SK-N-SH (cell line): ENCODE measurements around the gene TBCEL. TPM values are rescaled to one million over a fixed set of nuclear protein-coding genes. Genes with fewer than 3 reads are reported as not detected.

Experiments
- CTCF ChIA-PET: fragments of 300-600, 350-600 bp; formaldehyde crosslinking; extraction: SDS; loops from one replicate; lab custom pipeline; 2021; lab: Yijun Ruan, JAX
- POLR2A ChIA-PET: fragments of 350-600 bp; sonication (Branson Sonifier 250); formaldehyde crosslinking; extraction: SDS; loops from one replicate; lab custom pipeline; 2020; ENCODE audit warnings: antibody characterized with exemption, inconsistent platforms; lab: Yijun Ruan, JAX
- DNase-seq: peaks from one replicate; pipeline ENCODE4 v3.0.0; 2012
- H2AFZ ChIP-seq: fragments of 200-600 bp; sonication (generic); 2 replicates; pipeline ENCODE4 v1.8.1; 2016; ENCODE audit warnings: antibody characterized with exemption, mild to moderate bottlenecking, low read depth
- H3F3A ChIP-seq: fragments of 200-600 bp; sonication (generic); replicated peaks from 2 replicates; pipeline ENCODE3; 2016; ENCODE audit warnings: antibody characterized with exemption, mild to moderate bottlenecking; ENCODE audit not compliant: insufficient read depth
- H3K27ac ChIP-seq, 2 experiments: fragments of 200-500 bp in 1 of 2; fragments of 200-600 bp in 1 of 2; sonication (Bioruptor generic) in 1 of 2; sonication (generic), shearing (Covaris generic) in 1 of 2; 2 replicates each; pipeline versions ENCODE4 v1.5.1 to v1.6.1; 2014 to 2016; ENCODE audit warnings: low read depth in 2 of 2, inconsistent platforms in 1 of 2, low read length in 1 of 2, mild to moderate bottlenecking in 1 of 2, mixed read lengths in 1 of 2
- H3K27me3 ChIP-seq: fragments of 200-600 bp; sonication (generic), shearing (Covaris generic); 2 replicates; pipeline ENCODE4 v1.6.1; 2016; ENCODE audit warnings: mixed run types; ENCODE audit not compliant: insufficient read depth
- H3K36me3 ChIP-seq, 2 experiments: fragments of 200-500 bp in 1 of 2; fragments of 200-600 bp in 1 of 2; sonication (Bioruptor generic) in 1 of 2; sonication (generic) in 1 of 2; replicated peaks in 1 of 2; 2 replicates each; pipeline versions ENCODE3 to v1.5.1; 2014 to 2016; ENCODE audit warnings: low read length in 1 of 2, mild to moderate bottlenecking in 1 of 2; ENCODE audit not compliant: insufficient read depth in 2 of 2, control insufficient read depth in 1 of 2
- H3K4me1 ChIP-seq, 2 experiments: fragments of 200-500 bp in 1 of 2; fragments of 200-600 bp in 1 of 2; sonication (Bioruptor generic) in 1 of 2; sonication (generic), shearing (Covaris generic) in 1 of 2; 2 replicates each; pipeline versions ENCODE4 v1.5.1 to v1.6.1; 2014 to 2016; ENCODE audit warnings: low read depth in 1 of 2, low read length in 1 of 2, mixed run types in 1 of 2; ENCODE audit not compliant: insufficient read depth in 2 of 2, control insufficient read depth in 1 of 2
- H3K4me2 ChIP-seq: fragments of 200-600 bp; sonication (generic), shearing (Covaris generic); 2 replicates; pipeline ENCODE4 v1.6.1; 2017; ENCODE audit warnings: mixed run types
- H3K4me3 ChIP-seq, 2 experiments: fragments of 200-500 bp in 1 of 2; fragments of 200-600 bp in 1 of 2; sonication (Bioruptor generic) in 1 of 2; sonication (generic), shearing (Covaris generic) in 1 of 2; 2 replicates each; pipeline versions ENCODE4 v1.5.1 to v1.8.1; 2014 to 2016; ENCODE audit warnings: low read depth in 2 of 2, inconsistent platforms in 1 of 2, low read length in 1 of 2, mild to moderate bottlenecking in 1 of 2, mixed read lengths in 1 of 2, moderate library complexity in 1 of 2
- H3K79me2 ChIP-seq: fragments of 200-600 bp; sonication (generic); 2 replicates; pipeline ENCODE4 v1.8.1; 2017; ENCODE audit warnings: mild to moderate bottlenecking; ENCODE audit not compliant: insufficient read depth
- H3K9ac ChIP-seq: fragments of 200-600 bp; sonication (generic); 2 replicates; pipeline ENCODE4 v1.6.1; 2017; ENCODE audit warnings: mixed run types
- H3K9me2 ChIP-seq: fragments of 200-600 bp; sonication (generic); 2 replicates; pipeline ENCODE4 v1.6.1; 2017; ENCODE audit warnings: mixed run types
- H3K9me3 ChIP-seq: fragments of 200-600 bp; sonication (generic); 2 replicates; pipeline ENCODE4 v1.6.1; 2017; ENCODE audit warnings: mixed run types, mild to moderate bottlenecking, moderate library complexity
- H4K20me1 ChIP-seq: fragments of 200-600 bp; sonication (generic); 2 replicates; pipeline ENCODE4 v1.6.1; 2017; ENCODE audit warnings: mild to moderate bottlenecking, mixed run types; ENCODE audit not compliant: insufficient read depth
- CHD2 ChIP-seq: fragments of 150-350 bp; IDR thresholded peaks from 2 replicates; pipeline ENCODE4 v1.6.1; 2018; ENCODE audit warnings: low read length; ENCODE audit not compliant: partially characterized antibody
- EZH2phosphoT487 ChIP-seq: fragments of 200-600 bp; sonication (generic); IDR thresholded peaks from 2 replicates; pipeline ENCODE4 v1.6.1; 2017; ENCODE audit warnings: low read depth, mixed run types, mild to moderate bottlenecking, antibody characterized with exemption, moderate library complexity, borderline replicate concordance
- FOSL2 ChIP-seq: IDR thresholded peaks from 2 replicates; pipeline ENCODE4 v1.4.0; 2012; ENCODE audit warnings: low read depth, mild to moderate bottlenecking, moderate library complexity, borderline replicate concordance
- FOXJ3 ChIP-seq: sonication (generic); formaldehyde crosslinking; IDR thresholded peaks from 2 replicates; pipeline ENCODE4 v1.5.1; 2020; ENCODE audit warnings: mild to moderate bottlenecking, missing genetic modification reagents
- GATA2 ChIP-seq: sonication (generic); formaldehyde crosslinking; IDR thresholded peaks from 2 replicates; pipeline ENCODE4 v1.5.0; 2020; ENCODE audit warnings: mild to moderate bottlenecking, missing genetic modification reagents
- MXI1 ChIP-seq: IDR thresholded peaks from 2 replicates; pipeline ENCODE4 v1.6.1; 2012; ENCODE audit warnings: mild to moderate bottlenecking, low read depth, low read length, improper control_type of control experiment
- NRF1 ChIP-seq: IDR thresholded peaks from 2 replicates; pipeline ENCODE4 v1.6.1; 2012; ENCODE audit warnings: low read depth, mild to moderate bottlenecking, low read length
- RFX5 ChIP-seq: IDR thresholded peaks from 2 replicates; pipeline ENCODE4 v1.6.1; 2012; ENCODE audit warnings: mild to moderate bottlenecking, improper control_type of control experiment, low read length
- TAF1 ChIP-seq: IDR thresholded peaks from 2 replicates; pipeline ENCODE4 v1.6.1; 2012; ENCODE audit warnings: low read depth, mild to moderate bottlenecking, low read length, moderate library complexity, borderline replicate concordance
- WGBS: methylation state at CpG from one replicate; pipeline ENCODE4 v1.1.6; 2017; ENCODE audit warnings: low lambda C conversion rate; 5-methylcytosine and 5-hydroxymethylcytosine counted together
- polyA plus RNA-seq, 3 experiments: library from polyadenylated mRNA; depleted of rRNA; stranded (reverse); fragments of >200 nt; gene quantifications; 2 replicates each; pipeline ENCODE4 v1.2.3, GENCODE V29; 2012
- TF ChIP-seq, protein P1 (sequence below): IDR thresholded peaks from 2 replicates; pipeline ENCODE4; 2012
- TF ChIP-seq, protein P2 (sequence below): fragments of 200-600 bp; sonication (generic); IDR thresholded peaks from 2 replicates; pipeline ENCODE4 v1.6.1; 2017; ENCODE audit warnings: antibody characterized with exemption, mild to moderate bottlenecking, moderate library complexity
- TF ChIP-seq, protein P3 (sequence below): IDR thresholded peaks from 2 replicates; pipeline ENCODE4 v1.4.0; 2012; ENCODE audit warnings: low read depth, borderline replicate concordance
- TF ChIP-seq, protein P4 (sequence below): IDR thresholded peaks from 2 replicates; pipeline ENCODE4 v1.4.0; 2012; ENCODE audit warnings: low read depth

TBCEL gene
- polyA plus RNA-seq, 1 of the 3 experiments (the other 2 are of a cell fraction) = 5.9 TPM

DNA sequence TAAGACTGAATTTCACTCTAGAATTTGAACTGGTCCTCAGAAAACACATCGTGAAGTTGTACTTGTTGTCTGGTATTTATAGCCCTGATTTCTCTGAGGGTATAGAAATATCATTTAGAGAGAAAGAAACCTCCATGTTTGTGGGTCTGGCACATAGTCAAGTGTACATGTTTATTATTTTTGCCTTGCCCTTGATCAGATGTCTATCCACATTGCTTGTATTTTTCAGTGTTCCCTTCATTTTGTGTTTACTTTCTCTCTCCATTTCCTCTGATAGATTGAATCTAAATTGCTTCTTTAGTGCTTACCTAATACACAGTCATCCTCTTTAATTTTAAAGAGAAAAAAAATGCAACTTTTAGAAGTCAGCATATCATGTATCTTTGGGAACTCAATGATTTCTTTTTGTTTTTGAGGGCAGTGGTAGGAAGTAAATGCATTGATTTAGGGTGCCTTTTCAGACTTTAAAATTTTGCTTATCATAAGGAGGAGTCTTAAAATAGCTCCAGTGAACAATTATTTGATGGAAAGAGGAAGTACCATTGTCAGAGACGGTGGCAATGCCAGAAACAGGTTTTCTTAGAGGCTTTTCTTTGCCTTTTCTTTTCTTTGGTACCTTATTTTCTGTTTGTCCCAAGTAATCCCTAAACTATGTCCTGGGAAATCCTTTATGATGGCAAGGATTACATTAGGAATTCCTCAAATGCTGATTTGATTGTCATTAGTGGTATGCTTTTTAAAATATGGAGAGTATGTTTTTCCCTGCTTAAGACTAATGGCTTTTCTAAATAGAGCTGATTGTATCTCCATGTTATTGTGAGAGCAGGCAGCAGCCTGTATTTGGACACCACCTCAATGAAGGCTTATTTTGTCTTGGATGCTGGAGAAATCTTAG, 47.3 kb downstream of the TBCEL start:
- CTCF ChIA-PET = no interaction called here
- Histone ChIP-seq H3K27ac (peak overlapping the region in 1 of 2 experiments; percentile 55; a peak in 2 of 4 replicates), H3K4me2 (no peak overlapping the region), H3K9me3 (0 out of 2 replicates have a peak, but pooled peaks cover 4% of the 10 kb centered on the region), H4K20me1 (no peaks in the 10 kb centered on the region), H2AFZ (no peak overlapping the region), H3F3A (no peaks in the 10 kb centered on the region), H3K36me3 (peaks cover 54 to 57% of the 10 kb centered on the region in 2 experiments), H3K9ac (no peak overlapping the region), H3K27me3 (no peaks in the 10 kb centered on the region), H3K4me3 (no peak overlapping the region), H3K79me2 (no peaks in the 10 kb centered on the region), H3K9me2 (no peaks in the 10 kb centered on the region; the same call in 1 of the 2 replicates), H3K4me1 (peaks cover 0 to 6% of the 10 kb centered on the region in 2 experiments; a peak in 2 of 4 replicates)
- WGBS = 81% methylated on average over 2 of the region's 2 CpGs
- no peak for TF ChIP-seq GATA2 (CRISPR knock-in tag)
- TF ChIP-seq, protein P1, sequence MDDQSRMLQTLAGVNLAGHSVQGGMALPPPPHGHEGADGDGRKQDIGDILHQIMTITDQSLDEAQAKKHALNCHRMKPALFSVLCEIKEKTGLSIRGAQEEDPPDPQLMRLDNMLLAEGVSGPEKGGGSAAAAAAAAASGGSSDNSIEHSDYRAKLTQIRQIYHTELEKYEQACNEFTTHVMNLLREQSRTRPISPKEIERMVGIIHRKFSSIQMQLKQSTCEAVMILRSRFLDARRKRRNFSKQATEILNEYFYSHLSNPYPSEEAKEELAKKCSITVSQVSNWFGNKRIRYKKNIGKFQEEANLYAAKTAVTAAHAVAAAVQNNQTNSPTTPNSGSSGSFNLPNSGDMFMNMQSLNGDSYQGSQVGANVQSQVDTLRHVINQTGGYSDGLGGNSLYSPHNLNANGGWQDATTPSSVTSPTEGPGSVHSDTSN = no peak
- no peak for TF ChIP-seq CHD2
- TF ChIP-seq TAF1 = no peak
- no peak for TF ChIP-seq FOSL2
- TF ChIP-seq NRF1 = no peak
- TF ChIP-seq MXI1 = no peak
- no peak for TF ChIP-seq EZH2phosphoT487
- TF ChIP-seq, protein P2, sequence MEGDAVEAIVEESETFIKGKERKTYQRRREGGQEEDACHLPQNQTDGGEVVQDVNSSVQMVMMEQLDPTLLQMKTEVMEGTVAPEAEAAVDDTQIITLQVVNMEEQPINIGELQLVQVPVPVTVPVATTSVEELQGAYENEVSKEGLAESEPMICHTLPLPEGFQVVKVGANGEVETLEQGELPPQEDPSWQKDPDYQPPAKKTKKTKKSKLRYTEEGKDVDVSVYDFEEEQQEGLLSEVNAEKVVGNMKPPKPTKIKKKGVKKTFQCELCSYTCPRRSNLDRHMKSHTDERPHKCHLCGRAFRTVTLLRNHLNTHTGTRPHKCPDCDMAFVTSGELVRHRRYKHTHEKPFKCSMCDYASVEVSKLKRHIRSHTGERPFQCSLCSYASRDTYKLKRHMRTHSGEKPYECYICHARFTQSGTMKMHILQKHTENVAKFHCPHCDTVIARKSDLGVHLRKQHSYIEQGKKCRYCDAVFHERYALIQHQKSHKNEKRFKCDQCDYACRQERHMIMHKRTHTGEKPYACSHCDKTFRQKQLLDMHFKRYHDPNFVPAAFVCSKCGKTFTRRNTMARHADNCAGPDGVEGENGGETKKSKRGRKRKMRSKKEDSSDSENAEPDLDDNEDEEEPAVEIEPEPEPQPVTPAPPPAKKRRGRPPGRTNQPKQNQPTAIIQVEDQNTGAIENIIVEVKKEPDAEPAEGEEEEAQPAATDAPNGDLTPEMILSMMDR = no peak
- TF ChIP-seq, protein P3, sequence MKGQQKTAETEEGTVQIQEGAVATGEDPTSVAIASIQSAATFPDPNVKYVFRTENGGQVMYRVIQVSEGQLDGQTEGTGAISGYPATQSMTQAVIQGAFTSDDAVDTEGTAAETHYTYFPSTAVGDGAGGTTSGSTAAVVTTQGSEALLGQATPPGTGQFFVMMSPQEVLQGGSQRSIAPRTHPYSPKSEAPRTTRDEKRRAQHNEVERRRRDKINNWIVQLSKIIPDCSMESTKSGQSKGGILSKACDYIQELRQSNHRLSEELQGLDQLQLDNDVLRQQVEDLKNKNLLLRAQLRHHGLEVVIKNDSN = no peak
- TF ChIP-seq RFX5 = no peak
- TF ChIP-seq, protein P4, sequence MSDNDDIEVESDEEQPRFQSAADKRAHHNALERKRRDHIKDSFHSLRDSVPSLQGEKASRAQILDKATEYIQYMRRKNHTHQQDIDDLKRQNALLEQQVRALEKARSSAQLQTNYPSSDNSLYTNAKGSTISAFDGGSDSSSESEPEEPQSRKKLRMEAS = no peak
- no peak for TF ChIP-seq FOXJ3
- DNase-seq = no peak
- POLR2A ChIA-PET = no interaction called here
